GM12873 (cell line): ENCODE measurements around the gene UBE2QL1.

Source experiments
- TF ChIP-seq, protein P1 (sequence below): IDR thresholded peaks from 2 replicates; pipeline ENCODE4 v1.5.1; 2012; ENCODE audit warnings: low read depth, mild to moderate bottlenecking, moderate library complexity, low read length, control low read depth; ENCODE audit not compliant: insufficient read depth; ENCODE audit errors: missing control alignments

Gene UBE2QL1

DNA sequence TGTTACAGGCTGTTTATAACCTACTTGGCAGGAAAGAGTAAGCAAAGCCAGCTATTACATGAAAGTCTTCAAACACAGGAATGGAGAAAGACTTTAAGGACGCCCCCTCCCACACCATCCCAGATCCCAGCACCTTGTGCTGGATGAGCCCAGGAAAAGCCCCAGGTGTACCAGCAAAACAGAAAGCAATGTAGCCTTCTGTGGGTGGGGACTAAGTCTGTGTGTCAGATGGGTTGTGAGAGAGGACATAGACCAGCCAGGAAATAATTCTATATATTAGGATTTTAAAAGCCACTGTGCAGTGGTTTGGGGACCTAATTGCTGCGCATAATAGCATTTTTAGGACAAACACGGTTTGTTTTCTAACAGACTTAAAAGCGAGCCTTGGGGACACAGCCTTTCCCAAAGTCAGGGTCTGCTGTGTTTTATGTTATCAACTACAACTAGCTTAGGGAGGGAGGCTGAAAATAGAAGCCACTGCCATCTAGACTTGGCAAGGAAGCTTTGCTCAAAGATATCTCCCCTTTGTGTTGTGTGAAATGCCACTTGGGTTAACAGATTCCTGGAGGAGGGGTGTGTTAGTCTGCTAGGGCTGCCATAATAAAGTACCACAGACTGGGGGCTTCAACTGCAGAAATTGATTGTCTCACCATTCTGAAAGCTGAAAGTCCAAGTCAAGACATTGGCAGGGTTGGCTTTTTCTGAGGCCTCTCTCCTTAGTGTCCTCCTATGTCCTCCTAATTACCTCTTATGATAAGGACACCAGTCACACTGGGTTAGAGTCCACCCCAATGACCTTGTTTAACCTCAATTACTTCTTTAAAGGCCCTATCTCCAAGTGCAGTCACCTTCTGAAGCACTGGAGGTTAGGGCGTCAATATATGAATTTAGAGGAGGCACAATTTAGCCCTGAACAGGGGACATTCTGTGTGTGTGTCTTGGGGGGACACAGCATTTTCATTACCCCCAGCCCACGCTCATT lies 17.2 kb upstream of the UBE2QL1 start:
- TF ChIP-seq, protein P1, sequence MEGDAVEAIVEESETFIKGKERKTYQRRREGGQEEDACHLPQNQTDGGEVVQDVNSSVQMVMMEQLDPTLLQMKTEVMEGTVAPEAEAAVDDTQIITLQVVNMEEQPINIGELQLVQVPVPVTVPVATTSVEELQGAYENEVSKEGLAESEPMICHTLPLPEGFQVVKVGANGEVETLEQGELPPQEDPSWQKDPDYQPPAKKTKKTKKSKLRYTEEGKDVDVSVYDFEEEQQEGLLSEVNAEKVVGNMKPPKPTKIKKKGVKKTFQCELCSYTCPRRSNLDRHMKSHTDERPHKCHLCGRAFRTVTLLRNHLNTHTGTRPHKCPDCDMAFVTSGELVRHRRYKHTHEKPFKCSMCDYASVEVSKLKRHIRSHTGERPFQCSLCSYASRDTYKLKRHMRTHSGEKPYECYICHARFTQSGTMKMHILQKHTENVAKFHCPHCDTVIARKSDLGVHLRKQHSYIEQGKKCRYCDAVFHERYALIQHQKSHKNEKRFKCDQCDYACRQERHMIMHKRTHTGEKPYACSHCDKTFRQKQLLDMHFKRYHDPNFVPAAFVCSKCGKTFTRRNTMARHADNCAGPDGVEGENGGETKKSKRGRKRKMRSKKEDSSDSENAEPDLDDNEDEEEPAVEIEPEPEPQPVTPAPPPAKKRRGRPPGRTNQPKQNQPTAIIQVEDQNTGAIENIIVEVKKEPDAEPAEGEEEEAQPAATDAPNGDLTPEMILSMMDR = no peak

DNA sequence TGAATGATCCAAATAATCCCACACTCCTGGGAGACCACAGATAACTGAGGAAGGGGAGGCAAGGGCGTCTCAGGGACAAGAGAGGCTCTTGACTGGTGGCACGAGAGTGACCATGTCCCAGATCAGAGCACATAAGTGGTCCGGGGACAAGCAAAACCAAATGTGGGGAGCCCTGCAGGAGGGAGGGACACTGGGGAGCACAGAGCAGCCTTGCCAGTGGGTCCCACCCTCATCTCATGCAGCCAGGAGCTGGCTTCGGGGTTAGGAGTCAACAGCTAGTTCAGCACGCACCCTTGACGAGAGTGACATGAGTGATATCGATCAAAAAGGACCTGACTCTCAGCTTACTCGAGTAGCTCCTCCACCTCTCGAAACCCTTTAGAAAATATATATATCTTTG lies 16.5 kb upstream of the UBE2QL1 start:
- TF ChIP-seq, protein P1 = no peak

DNA sequence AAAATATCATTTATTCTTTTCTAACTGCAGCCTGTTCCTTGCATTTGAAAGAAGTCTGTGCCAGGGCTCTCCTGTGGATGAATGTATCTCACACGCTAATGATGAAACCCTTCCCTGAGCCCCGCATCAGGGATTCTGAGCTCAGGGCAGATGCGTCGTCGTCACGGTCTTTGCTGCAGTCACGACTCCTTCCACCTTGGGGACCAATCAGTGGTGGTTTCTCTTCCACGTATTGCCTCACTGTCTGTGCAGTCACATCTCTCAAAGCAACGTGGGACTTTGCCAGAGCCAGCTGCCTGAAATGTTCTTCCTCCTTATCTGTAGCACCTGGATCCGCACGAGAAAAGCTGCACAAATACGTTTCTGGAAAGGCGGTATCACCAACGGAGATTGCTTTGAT lies 13.9 kb upstream of the UBE2QL1 start:
- TF ChIP-seq, protein P1 = no peak

DNA sequence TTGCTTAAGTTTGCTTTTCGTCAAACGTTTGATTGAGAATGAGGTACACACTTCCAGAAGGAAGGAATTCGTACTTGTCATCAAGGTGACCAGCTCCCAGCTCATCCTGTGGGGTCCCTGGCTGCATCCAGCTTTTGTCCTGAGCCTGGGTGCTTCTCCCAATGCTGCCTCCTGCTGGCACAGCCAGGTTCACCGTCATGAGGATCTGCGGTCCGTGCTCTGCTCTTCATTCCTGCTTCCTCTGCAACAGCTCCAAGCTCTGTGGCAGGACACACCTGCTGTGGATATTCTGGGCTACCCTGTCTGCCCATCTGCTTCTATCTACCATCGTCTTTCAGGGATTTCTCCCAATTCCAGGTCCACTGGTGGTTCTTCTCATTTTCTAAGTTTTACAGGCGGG lies 13.3 kb upstream of the UBE2QL1 start:
- TF ChIP-seq, protein P1 = peak; percentile 56

DNA sequence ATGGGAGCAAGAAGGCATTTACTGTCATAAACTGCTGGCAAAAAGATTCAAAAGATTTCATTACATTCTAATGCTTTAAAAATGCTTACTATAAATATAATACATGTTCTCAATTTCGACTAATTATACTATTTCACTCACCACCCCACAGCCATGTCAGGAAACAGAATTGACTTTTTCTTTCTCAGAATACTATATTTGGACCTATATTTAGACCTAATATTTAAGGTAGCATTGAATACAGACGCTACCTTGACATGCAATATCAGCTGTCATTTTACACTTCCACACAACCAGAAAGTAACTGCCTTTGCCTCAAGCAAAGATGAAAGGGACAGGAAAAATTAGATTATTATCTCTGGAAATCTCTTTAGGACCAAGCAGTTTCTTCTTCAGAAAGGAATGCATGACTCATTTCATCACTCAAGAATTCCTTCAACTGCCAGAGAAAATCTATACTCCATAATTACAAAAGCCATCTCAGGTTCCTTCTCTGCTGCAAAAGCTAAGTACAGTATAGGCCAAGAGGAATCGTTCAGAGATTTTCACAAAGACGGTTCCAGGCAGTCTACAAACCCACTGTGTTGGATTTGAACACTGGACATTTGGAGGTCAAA lies 11.8 kb upstream of the UBE2QL1 start:
- TF ChIP-seq, protein P1 = no peak

DNA sequence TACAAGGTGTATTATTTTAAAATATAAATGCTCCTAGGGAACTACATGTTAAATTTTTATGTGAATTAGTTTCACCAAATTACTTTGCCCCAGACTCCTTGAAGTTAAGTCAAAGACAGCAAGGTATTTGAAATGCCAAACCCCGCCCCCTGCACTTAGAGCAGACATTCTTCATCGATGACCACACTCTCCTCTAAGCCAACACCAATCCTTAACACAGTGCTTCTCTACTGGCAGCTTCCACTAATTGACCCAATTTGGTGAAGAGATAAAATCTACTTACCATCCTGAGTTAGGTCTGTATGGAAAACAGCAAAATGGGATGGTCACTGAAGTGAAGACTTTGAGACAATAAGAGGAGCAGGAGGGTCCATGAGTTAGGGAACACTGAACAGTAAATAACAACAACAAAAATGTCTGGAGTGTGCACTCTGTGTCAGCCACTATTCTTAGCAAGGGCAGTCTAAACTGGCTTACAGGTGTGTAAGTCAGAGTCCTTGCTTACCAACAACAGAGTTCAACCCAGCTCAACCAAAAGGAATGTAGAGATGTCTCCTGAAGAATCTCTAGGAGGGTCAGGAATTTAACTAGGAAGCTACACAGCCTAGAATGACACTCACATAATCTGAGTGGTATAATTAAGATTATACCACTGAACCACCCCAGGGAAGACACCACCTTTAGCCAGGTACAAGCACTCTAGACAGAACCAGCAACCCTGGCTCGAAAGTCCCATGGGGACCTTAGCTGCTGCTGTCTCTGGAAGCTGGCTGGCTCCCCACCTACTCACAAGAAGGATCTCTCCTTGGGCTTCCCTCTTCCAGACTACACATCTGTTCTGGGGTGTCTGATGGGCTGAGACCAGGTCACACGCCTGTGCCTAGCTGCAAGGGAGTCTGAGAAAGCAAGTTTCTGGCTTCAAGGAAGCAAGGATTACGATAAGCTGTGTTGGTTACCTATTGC lies 8.8 kb upstream of the UBE2QL1 start:
- TF ChIP-seq, protein P1 = no peak
